Endothelial cell of hepatic sinusoid (primary cell): ENCODE measurements around the gene NUDT3.
"Not testable (repeated sequence)": the region's sequence is repeated elsewhere in the genome, so short reads cannot be mapped to it uniquely, and the experiment has no call there.

Experiments used
- in situ Hi-C: cut with HindIII; loops from 2 replicates; pipeline ENCODE4 v1.10.0; 2017; ENCODE audit warnings: low sequenced_read_pairs

The NUDT3 gene

GRCh38 chr6:34393191-34393965 is 909 bp upstream of the NUDT3 start:
- in situ Hi-C loops = no loop called here

GRCh38 chr6:34391786-34392496 is 528 bp downstream of the NUDT3 start:
- in situ Hi-C loops = no loop called here

GRCh38 chr6:34391473-34391785 is 1.0 kb downstream of the NUDT3 start:
- in situ Hi-C loops = no loop called here

- in situ Hi-C loops = no loop called here
Measured at GRCh38 chr6:34390531-34391472, 1.7 kb downstream of the NUDT3 start.

- in situ Hi-C loops = no loop called here
Measured at GRCh38 chr6:34389034-34389433, 3.4 kb downstream of the NUDT3 start.

GRCh38 chr6:34388421-34388820 is 4.0 kb downstream of the NUDT3 start:
- in situ Hi-C loops = no loop called here

GRCh38 chr6:34386316-34387137 is 5.9 kb downstream of the NUDT3 start:
- in situ Hi-C loops = no loop called here

GRCh38 chr6:34385793-34386195 is 6.7 kb downstream of the NUDT3 start:
- in situ Hi-C loops = no loop called here

- in situ Hi-C loops = no loop called here
Measured at GRCh38 chr6:34384321-34385153, 7.9 kb downstream of the NUDT3 start.

GRCh38 chr6:34383656-34384320 is 8.7 kb downstream of the NUDT3 start:
- in situ Hi-C loops = no loop called here

GRCh38 chr6:34383161-34383631 is 9.3 kb downstream of the NUDT3 start:
- in situ Hi-C loops = no loop called here

GRCh38 chr6:34381081-34381480 is 11.4 kb downstream of the NUDT3 start:
- in situ Hi-C loops = no loop called here

- in situ Hi-C loops = no loop called here
Measured at GRCh38 chr6:34378470-34378869, 14.0 kb downstream of the NUDT3 start.

GRCh38 chr6:34377984-34378383 is 14.5 kb downstream of the NUDT3 start:
- in situ Hi-C loops = no loop called here

GRCh38 chr6:34377571-34377970 is 14.9 kb downstream of the NUDT3 start:
- in situ Hi-C loops = not testable (repeated sequence)

GRCh38 chr6:34375833-34376232 is 16.6 kb downstream of the NUDT3 start:
- in situ Hi-C loops = no loop called here

- in situ Hi-C loops = no loop called here
Measured at GRCh38 chr6:34374508-34374907, 18.0 kb downstream of the NUDT3 start.

GRCh38 chr6:34374069-34374468 is 18.4 kb downstream of the NUDT3 start:
- in situ Hi-C loops = no loop called here

- in situ Hi-C loops = no loop called here
Measured at GRCh38 chr6:34373511-34373910, 19.0 kb downstream of the NUDT3 start.
